8988T (cell line): ENCODE measurements around the gene PIGO.
A peak's percentile ranks its signal among the peaks of the same experiment; 100 is the strongest.

Experiments
- DNase-seq: peaks from one replicate; pipeline ENCODE4 v3.0.0; 2011

The PIGO gene

GRCh38 chr9:35105571-35106342, 9.4 kb upstream of the PIGO start:
- no peak for DNase-seq

GRCh38 chr9:35105126-35105525, 8.7 kb upstream of the PIGO start:
- DNase-seq, result no peak

DNA sequence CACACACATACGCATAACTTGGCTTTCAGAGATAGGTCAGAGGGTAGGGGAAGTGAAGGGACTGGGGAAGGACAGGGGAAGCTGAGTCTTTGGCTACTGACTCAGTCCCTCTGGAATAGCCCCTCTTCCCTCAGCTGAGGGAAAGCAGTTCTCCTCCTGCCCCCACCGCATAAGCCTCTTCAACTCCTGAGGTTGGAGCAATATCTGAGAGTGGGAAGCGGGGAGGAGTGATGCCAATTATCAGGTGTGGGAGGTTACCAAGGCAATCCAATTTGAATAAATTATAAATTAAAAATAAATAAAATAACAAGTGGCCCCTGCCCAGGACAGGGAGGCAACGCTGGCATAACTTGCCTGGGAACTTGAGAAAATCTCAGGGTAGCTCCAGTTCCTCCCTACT, 8.2 kb upstream of the PIGO start:
- no peak for DNase-seq

DNA sequence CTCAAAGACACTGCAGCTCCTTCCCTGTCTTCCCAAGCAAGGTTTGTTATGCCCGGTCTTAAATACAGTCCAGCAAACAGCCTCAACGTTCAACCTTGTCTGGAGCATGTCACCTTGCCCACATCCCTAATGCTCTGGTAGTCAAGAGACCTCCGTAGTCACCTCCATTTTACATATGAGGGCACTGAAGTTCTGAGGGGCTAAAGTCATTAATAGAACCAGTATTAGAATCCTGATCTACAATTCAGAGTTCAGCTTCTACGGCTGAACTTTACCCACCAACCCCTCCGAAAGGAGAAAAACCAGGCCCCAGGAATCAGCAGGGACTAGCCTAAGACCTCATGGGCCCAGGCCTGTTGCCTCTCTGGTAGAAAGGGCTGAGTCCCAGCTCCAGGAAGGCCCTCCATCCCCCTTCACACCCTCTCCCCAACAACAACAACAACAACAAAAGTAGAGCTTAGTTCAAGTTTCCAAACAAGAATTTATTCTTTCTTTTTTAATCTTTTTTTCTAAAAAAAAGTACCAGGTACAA, 7.3 kb upstream of the PIGO start:
- DNase-seq, result no peak

GRCh38 chr9:35102769-35103659, 6.6 kb upstream of the PIGO start, which contains the start of gene STOML2:
TSS of gene STOML2 (minus strand) at chr9:35103131. CDS start at chr9:35103094, 37 bp downstream.
- peak; percentile 92 for DNase-seq

- no peak for DNase-seq
These were observed 6.0 kb upstream of the PIGO start for GRCh38 chr9:35102465-35102768.

DNA sequence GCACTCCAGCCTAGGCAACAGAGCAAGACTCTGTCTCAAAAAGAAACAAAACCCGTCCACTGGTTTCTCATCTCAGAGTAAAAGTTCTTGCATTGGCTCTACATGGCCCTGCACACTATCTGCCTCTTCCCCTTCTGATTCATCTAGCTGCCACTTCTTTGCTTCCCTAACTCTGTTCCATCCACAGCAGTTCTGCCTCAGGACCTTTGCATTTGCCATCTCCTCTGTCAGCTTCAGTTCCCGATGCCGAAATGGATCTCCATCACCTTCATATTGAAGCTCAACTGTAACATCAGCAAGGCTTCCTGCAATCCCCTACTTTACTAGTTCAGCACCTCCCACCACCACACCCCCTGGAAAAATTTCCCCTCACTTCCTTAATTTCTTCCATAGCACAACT, 1.2 kb upstream of the PIGO start:
- DNase-seq, result no peak

- DNase-seq, result no peak
These were observed 4.9 kb downstream of the PIGO start for GRCh38 chr9:35091536-35091935.

DNA sequence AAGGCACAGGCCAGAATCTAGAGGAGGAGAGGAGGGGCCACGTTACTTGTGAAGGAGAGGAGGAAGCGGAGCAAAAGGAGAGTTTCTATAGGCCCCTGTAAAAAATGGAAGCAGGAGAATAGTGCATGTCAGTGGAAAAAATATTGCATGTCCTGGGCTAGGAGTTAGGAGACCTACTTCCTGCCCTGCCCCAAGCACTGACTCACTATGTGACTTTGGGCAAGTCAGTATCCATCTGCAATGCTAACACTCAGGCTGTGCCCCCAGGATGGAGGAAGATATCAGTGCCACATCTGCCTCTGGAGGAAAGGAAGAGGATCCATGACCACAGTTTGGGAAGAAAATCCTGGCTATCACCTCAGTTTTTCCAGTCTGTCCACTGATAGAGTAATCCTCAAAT, 7.0 kb downstream of the PIGO start:
- no peak for DNase-seq

DNA sequence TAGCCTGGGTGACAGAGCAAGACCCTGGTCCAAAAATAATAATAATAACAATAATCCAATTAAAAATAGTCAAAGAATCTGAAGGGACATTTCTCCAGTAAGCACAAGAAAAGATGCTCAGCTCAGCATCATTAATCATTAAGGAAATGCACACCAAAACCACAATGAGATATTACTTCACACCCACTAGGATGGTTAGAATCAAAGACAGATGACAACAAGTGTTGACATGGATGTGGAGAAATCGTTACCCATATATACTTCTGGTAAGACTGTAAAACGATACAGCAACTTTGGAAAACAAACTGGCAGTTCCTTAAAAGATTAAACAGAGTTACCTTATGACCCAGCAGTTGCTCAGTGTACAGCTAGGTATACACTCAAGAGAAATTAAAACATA, 11.3 kb downstream of the PIGO start:
- DNase-seq, result no peak

DNA sequence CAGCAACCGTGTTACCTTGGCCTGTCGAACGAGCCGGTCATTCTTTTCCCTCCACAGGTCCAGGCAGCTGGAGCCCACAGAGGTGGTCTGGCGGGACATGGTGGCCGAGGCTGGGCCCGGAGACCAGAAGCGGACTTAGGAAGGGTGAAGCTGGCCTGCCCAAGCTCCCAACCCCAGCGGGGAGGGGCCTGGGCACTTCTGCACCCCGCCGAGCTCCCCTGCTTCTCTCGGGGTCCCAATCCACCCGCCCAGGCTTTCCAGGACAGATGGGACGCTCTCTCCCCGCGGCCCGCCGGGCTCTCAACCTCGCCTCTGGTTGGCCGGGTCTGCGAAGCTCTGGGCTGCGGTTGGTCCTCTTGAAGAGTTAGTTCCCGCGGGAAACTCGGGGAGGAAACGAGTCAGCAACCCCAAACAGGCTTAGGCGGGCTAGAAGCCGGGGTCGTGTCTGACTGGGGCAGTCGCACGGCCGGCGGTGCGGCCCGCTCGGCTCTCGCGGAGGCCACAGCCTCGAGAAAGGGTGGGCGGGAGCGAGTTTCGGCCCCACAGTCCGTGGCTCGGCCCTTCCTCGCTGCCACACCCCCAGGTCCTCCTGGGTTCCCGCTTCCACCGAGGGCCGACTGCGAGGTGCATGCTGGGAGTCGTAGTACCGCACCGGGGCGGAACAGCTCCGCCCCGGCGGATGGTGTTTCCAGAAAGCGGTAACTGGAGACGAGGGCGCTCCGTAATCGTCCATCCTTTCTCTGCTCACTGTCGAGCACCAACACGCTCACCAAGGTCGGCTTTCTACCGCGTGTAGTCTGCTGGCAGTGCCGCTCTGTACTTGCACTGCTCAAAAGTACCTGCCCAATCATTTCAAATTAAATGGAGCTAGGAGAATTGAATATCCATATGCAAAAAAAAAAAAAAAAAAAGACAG, 16.7 kb downstream of the PIGO start, which contains the start of gene FANCG:
TSS of gene FANCG (minus strand) at position 517 of the 916 bp plus-strand sequence. CDS start at position 99, 418 bp downstream.
- peak; percentile 85 for DNase-seq

DNA sequence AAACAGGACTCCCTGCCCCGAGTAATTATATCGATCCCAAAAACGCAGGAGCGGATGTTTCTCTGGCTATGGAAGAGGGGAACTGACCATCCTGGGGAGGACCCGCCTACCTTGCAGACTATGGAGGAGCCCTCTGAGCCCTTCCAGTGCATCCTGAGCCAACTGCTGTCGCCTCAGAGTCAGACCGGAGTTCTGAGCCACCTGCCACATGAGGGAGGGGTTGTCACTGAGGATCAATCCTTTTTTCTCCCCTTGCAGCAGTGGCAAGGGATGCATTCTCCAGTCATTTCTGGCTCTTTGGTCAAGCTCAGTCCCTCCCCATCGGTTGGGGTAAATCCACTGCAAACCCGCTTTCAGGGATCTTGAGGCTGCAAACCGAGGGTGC, 17.4 kb downstream of the PIGO start:
- DNase-seq, result no peak

- DNase-seq, result no peak
These were observed 18.3 kb downstream of the PIGO start for GRCh38 chr9:35078066-35078465.

DNA sequence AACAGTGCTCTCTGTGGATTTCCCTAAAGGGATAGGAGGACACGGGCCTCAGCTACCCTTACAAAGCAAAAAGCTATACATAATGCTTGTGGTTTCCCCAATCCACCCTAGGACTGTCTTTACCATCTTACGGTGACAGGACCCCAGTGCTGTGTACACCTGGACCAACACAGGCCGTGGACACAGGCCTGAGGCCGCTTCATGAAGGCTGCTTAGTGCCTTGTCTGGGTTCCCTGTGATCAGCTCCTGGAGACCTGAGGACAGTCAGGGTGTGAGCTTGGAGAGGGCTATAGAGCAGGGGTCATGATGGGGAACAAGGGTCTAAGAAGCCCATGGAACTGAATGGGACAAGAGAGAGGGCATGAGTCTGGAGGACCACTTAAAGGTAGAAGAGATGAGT, 19.5 kb downstream of the PIGO start:
- no peak for DNase-seq

GRCh38 chr9:35075358-35075757, 21.0 kb downstream of the PIGO start:
- no peak for DNase-seq

- no peak for DNase-seq
These were observed 21.6 kb downstream of the PIGO start for GRCh38 chr9:35074791-35075190.

GRCh38 chr9:35074141-35074540, 22.2 kb downstream of the PIGO start:
- DNase-seq, result no peak

DNA sequence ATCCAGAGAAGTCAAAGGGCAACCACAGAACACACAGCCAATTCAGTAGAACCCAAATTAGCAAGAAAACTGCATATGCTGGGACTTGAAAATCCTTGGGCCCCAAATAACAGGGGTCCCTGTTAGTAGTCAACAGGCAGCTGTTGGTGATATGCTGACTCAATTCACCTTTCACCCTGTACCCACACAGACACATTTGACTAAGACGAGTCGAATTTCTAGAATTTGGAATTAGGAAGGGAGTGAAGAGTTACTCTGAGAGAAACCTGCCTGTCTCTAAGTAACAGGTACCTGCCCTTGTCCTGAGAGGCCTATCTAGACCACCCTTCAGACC, 23.1 kb downstream of the PIGO start:
- DNase-seq, result no peak

DNA sequence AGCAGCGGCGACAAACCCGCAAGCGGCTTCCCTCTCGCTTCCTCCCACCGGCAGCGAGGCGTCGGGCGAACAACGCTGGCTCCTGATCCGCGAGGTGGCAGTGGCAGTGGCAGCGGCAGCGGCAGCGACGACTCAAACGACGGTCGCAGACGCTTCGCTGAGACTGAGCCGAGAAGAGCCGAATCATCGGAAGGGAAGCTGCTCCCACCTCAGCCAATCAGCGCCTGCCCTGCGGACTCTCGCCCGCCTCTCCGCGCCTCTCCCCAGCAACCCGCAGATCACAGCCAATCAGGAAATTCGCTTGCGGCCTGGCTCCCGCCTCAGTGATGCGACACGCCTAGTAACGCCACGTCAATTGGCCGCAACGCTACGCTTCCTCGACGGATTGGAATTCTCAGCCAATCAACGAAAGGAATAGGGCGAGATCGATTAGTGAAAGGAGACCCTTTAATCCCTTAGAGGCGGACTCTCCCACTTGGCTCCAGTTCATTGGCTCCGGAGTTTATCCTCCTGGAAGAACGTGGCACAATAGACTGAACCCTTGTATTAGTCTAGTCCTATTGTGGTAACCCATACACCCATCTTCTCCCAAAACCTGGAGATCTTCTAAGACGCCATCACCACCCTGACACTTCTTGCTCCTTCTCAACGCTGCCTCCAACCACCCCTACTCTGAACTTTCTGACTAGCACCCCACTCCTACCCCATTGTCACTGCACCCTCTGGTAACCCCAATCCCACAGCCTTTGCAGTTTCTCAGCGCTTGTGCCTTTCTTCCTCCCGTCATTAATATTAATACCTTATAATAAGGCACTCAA, 23.7 kb downstream of the PIGO start, which contains the start of gene VCP:
TSS of gene VCP (minus strand) at position 165 of the 818 bp plus-strand sequence. CDS start 272 bp downstream, outside the sequence.
- DNase-seq, result peak; percentile 98

- DNase-seq, result peak; percentile 66
These were observed 24.5 kb downstream of the PIGO start for GRCh38 chr9:35071814-35072460.
